Neural cell (in vitro differentiated cells): ENCODE data around the gene MINDY4B. TPM values are rescaled to one million over a fixed set of nuclear protein-coding genes. Genes with fewer than 3 reads are reported as not detected.

Source experiments
- H2AFZ ChIP-seq: fragments of 200-600, 300-800 bp; sonication (generic), shearing (Covaris generic); 2 replicates; pipeline ENCODE4 v1.6.0; 2014; ENCODE audit warnings: low read depth, mild to moderate bottlenecking, antibody characterized with exemption, low read length, moderate library complexity
- H3F3A ChIP-seq: fragments of 200-600 bp; shearing (Covaris generic); 2 replicates; pipeline ENCODE4 v1.6.1; 2016; ENCODE audit warnings: mild to moderate bottlenecking, moderate library complexity, mixed read lengths, antibody characterized with exemption, low read length; ENCODE audit not compliant: insufficient read depth, poor library complexity, severe bottlenecking
- H3K27ac ChIP-seq: fragments of 200-600, 300-800 bp; sonication (generic), shearing (Covaris generic); 2 replicates; pipeline ENCODE4 v1.5.1; 2014; ENCODE audit warnings: mild to moderate bottlenecking, low read length, moderate library complexity
- H3K27me3 ChIP-seq: fragments of 300-800, 200-600 bp; sonication (generic), shearing (Covaris generic); 2 replicates; pipeline ENCODE4 v1.6.0; 2014; ENCODE audit warnings: mild to moderate bottlenecking, low read depth, low read length, moderate library complexity; ENCODE audit not compliant: insufficient read depth
- H3K36me3 ChIP-seq: fragments of 300-800, 200-600 bp; sonication (generic), shearing (Covaris generic); 2 replicates; pipeline ENCODE4 v1.5.1; 2014; ENCODE audit warnings: mild to moderate bottlenecking, antibody characterized with exemption, low read length, moderate library complexity; ENCODE audit not compliant: insufficient read depth
- H3K4me2 ChIP-seq: fragments of 300-800, 200-600 bp; sonication (generic), shearing (Covaris generic); 2 replicates; pipeline ENCODE4 v1.6.0; 2014; ENCODE audit warnings: mild to moderate bottlenecking, low read length
- H3K4me3 ChIP-seq: fragments of 300-800, 200-600 bp; sonication (generic), shearing (Covaris generic); 2 replicates; pipeline ENCODE4 v1.5.1; 2014; ENCODE audit warnings: mild to moderate bottlenecking, low read length, moderate library complexity
- H3K79me2 ChIP-seq: fragments of 200-600 bp; shearing (Covaris generic); replicated peaks from 2 replicates; pipeline ENCODE4 v1.6.0; 2014; ENCODE audit warnings: mild to moderate bottlenecking, low read length, moderate library complexity; ENCODE audit not compliant: insufficient read depth
- H3K9ac ChIP-seq: fragments of 300-800, 200-600 bp; sonication (generic), shearing (Covaris generic); 2 replicates; pipeline ENCODE4 v1.6.1; 2016; ENCODE audit warnings: mild to moderate bottlenecking, low read length, mixed read lengths
- H3K9me2 ChIP-seq: fragments of 200-600 bp; shearing (Covaris generic); 2 replicates; pipeline ENCODE4 v1.6.1; 2016; ENCODE audit warnings: mild to moderate bottlenecking, low read length, mixed read lengths; ENCODE audit not compliant: insufficient read depth
- H3K9me3 ChIP-seq: fragments of 200-600, 300-800 bp; sonication (generic), shearing (Covaris generic); 2 replicates; pipeline ENCODE4 v1.6.1; 2016; ENCODE audit warnings: mild to moderate bottlenecking, mixed run types, low read length, moderate library complexity, mixed read lengths
- H4K20me1 ChIP-seq: fragments of 200-600 bp; shearing (Covaris generic); 2 replicates; pipeline ENCODE4 v1.6.1; 2016; ENCODE audit warnings: mild to moderate bottlenecking, mixed run types; ENCODE audit not compliant: insufficient read depth
- EP300 ChIP-seq: fragments of 450-650 bp; conservative IDR thresholded peaks from 2 replicates; pipeline ENCODE4 v1.6.1; 2014; ENCODE audit warnings: antibody characterized with exemption, mild to moderate bottlenecking, moderate library complexity; ENCODE audit not compliant: poor library complexity, severe bottlenecking
- EZH2 ChIP-seq: fragments of 200-600, 300-800 bp; shearing (Covaris generic), sonication (generic); IDR thresholded peaks from 2 replicates; pipeline ENCODE4 v1.6.1; 2014; ENCODE audit warnings: antibody characterized with exemption, low read length, borderline replicate concordance, mild to moderate bottlenecking; ENCODE audit not compliant: insufficient read depth, poor library complexity, severe bottlenecking
- MXI1 ChIP-seq: fragments of 450-650 bp; conservative IDR thresholded peaks from 2 replicates; pipeline ENCODE4 v1.6.1; 2014; ENCODE audit warnings: antibody characterized with exemption, mild to moderate bottlenecking; ENCODE audit not compliant: poor library complexity, severe bottlenecking
- POLR2AphosphoS5 ChIP-seq: IDR thresholded peaks from 2 replicates; pipeline ENCODE4 v1.6.1; 2012
- RAD21 ChIP-seq: fragments of 450-650 bp; conservative IDR thresholded peaks from 2 replicates; pipeline ENCODE4 v1.6.1; 2014; ENCODE audit warnings: antibody characterized with exemption, mild to moderate bottlenecking, moderate library complexity
- SMC3 ChIP-seq: fragments of 450-650 bp; conservative IDR thresholded peaks from 2 replicates; pipeline ENCODE4 v1.6.1; 2014; ENCODE audit warnings: antibody characterized with exemption, mild to moderate bottlenecking, moderate library complexity; ENCODE audit not compliant: poor library complexity
- TAF1 ChIP-seq: IDR thresholded peaks from 2 replicates; pipeline ENCODE4 v1.6.1; 2012; ENCODE audit warnings: low read depth
- polyA plus RNA-seq: library from polyadenylated mRNA; depleted of rRNA; stranded (reverse); fragments of >200 nt; gene quantifications from 2 replicates; pipeline ENCODE4 v1.2.3, GENCODE V29; 2014
- TF ChIP-seq, protein P1 (sequence below): fragments of 450-650 bp; IDR thresholded peaks from 2 replicates; pipeline ENCODE4 v1.5.1; 2014; ENCODE audit warnings: antibody characterized with exemption, mild to moderate bottlenecking, moderate library complexity; ENCODE audit not compliant: poor library complexity, severe bottlenecking
- TF ChIP-seq, protein P2 (sequence below): IDR thresholded peaks from 2 replicates; pipeline ENCODE4 v1.6.1; 2012; ENCODE audit warnings: borderline replicate concordance

The MINDY4B gene
- polyA plus RNA-seq, 1 donor from 2014 or later, result not detected

DNA sequence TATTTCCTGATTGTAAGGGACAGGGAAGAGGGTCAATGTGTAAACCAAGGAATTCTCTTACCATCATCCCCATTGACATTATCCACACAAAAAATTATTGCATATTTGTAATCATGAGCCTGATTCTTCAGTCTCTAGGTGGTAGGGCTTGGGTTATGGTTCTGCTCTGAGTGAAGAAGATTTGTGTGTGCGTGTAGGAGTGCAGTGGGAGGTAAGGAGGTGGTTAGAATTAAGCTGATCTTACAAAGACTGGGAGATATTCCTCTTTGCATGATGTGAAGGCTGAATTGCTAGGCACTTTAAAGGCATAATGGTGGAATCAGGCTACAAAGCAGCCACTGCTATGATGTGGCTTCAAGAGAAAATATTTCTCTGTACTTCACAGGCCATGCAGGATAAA, 23.0 kb upstream of the MINDY4B start:
- no peaks in the 10 kb centered on the region for H3K27me3 ChIP-seq
- H3K9me3 ChIP-seq, result no peaks in the 10 kb centered on the region
- no peak overlapping the region for H3K4me3 ChIP-seq
- TF ChIP-seq, protein P1, sequence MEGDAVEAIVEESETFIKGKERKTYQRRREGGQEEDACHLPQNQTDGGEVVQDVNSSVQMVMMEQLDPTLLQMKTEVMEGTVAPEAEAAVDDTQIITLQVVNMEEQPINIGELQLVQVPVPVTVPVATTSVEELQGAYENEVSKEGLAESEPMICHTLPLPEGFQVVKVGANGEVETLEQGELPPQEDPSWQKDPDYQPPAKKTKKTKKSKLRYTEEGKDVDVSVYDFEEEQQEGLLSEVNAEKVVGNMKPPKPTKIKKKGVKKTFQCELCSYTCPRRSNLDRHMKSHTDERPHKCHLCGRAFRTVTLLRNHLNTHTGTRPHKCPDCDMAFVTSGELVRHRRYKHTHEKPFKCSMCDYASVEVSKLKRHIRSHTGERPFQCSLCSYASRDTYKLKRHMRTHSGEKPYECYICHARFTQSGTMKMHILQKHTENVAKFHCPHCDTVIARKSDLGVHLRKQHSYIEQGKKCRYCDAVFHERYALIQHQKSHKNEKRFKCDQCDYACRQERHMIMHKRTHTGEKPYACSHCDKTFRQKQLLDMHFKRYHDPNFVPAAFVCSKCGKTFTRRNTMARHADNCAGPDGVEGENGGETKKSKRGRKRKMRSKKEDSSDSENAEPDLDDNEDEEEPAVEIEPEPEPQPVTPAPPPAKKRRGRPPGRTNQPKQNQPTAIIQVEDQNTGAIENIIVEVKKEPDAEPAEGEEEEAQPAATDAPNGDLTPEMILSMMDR, result no peak
- TF ChIP-seq, protein P2, sequence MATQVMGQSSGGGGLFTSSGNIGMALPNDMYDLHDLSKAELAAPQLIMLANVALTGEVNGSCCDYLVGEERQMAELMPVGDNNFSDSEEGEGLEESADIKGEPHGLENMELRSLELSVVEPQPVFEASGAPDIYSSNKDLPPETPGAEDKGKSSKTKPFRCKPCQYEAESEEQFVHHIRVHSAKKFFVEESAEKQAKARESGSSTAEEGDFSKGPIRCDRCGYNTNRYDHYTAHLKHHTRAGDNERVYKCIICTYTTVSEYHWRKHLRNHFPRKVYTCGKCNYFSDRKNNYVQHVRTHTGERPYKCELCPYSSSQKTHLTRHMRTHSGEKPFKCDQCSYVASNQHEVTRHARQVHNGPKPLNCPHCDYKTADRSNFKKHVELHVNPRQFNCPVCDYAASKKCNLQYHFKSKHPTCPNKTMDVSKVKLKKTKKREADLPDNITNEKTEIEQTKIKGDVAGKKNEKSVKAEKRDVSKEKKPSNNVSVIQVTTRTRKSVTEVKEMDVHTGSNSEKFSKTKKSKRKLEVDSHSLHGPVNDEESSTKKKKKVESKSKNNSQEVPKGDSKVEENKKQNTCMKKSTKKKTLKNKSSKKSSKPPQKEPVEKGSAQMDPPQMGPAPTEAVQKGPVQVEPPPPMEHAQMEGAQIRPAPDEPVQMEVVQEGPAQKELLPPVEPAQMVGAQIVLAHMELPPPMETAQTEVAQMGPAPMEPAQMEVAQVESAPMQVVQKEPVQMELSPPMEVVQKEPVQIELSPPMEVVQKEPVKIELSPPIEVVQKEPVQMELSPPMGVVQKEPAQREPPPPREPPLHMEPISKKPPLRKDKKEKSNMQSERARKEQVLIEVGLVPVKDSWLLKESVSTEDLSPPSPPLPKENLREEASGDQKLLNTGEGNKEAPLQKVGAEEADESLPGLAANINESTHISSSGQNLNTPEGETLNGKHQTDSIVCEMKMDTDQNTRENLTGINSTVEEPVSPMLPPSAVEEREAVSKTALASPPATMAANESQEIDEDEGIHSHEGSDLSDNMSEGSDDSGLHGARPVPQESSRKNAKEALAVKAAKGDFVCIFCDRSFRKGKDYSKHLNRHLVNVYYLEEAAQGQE, result no peak
- TF ChIP-seq TAF1, result no peak
- TF ChIP-seq EZH2, result no peak
- TF ChIP-seq EP300, result no peak
- TF ChIP-seq SMC3, result no peak
- TF ChIP-seq POLR2AphosphoS5, result no peak
- no peak for TF ChIP-seq RAD21
- TF ChIP-seq MXI1, result no peak
- no peak overlapping the region for H3K9ac ChIP-seq
- H4K20me1 ChIP-seq, result no peaks in the 10 kb centered on the region
- H3K4me2 ChIP-seq, result no peak overlapping the region
- no peaks in the 10 kb centered on the region for H3K79me2 ChIP-seq
- no peaks in the 10 kb centered on the region for H3F3A ChIP-seq
- H3K36me3 ChIP-seq, result no peaks in the 10 kb centered on the region
- H3K9me2 ChIP-seq, result no peaks in the 10 kb centered on the region
- no peak overlapping the region for H3K27ac ChIP-seq
- H2AFZ ChIP-seq, result no peak overlapping the region

GRCh38 chr3:150926328-150926727, 21.1 kb upstream of the MINDY4B start:
- Histone ChIP-seq H3F3A (no peaks in the 10 kb centered on the region), H3K9me2 (no peaks in the 10 kb centered on the region), H2AFZ (no peak overlapping the region), H3K9me3 (no peaks in the 10 kb centered on the region), H3K4me2 (no peak overlapping the region), H3K4me3 (no peak overlapping the region), H3K27me3 (no peaks in the 10 kb centered on the region), H3K36me3 (no peaks in the 10 kb centered on the region), H3K27ac (no peak overlapping the region), H3K79me2 (no peaks in the 10 kb centered on the region), H3K9ac (no peak overlapping the region), H4K20me1 (no peaks in the 10 kb centered on the region)
- no peak for TF ChIP-seq TAF1
- TF ChIP-seq RAD21, result no peak
- TF ChIP-seq, protein P1, result no peak
- TF ChIP-seq, protein P2, result no peak
- TF ChIP-seq SMC3, result no peak
